Spinal cord (tissue), 10 donors: Measurements from ENCODE around the gene CFAP221. TPM values are rescaled to one million over a fixed set of nuclear protein-coding genes. Genes with fewer than 3 reads are reported as not detected.
A peak's percentile ranks its signal among the peaks of the same experiment; 100 is the strongest.

Experiments
- DNase-seq, 6 donors: peaks; one replicate each; pipeline versions ENCODE4 v3.0.0 to v3.0.0-alpha.2; 2013 to 2015; ENCODE audit warnings: low spot score in 6 of 6, low read depth in 4 of 6
- H3K27ac ChIP-seq: one replicate; pipeline ENCODE4 v1.5.1; 2013; ENCODE audit warnings: low read depth, low read length, control low read depth
- H3K27me3 ChIP-seq: one replicate; pipeline ENCODE4 v1.6.1; 2013; ENCODE audit warnings: low read length; ENCODE audit not compliant: control insufficient read depth, insufficient read depth
- H3K36me3 ChIP-seq: one replicate; pipeline ENCODE4 v1.6.1; 2013; ENCODE audit warnings: low read length; ENCODE audit not compliant: control insufficient read depth, insufficient read depth
- H3K4me1 ChIP-seq: one replicate; pipeline ENCODE4 v1.6.1; 2013; ENCODE audit warnings: low read length; ENCODE audit not compliant: control insufficient read depth, insufficient read depth
- H3K4me3 ChIP-seq: one replicate; pipeline ENCODE4 v1.5.1; 2013; ENCODE audit warnings: low read depth, low read length, control low read depth
- H3K9me3 ChIP-seq: one replicate; pipeline ENCODE4 v1.6.1; 2013; ENCODE audit warnings: low read length; ENCODE audit not compliant: control insufficient read depth, insufficient read depth
- WGBS: methylation state at CpG from one replicate; pipeline ENCODE4 v1.1.5; 2013; ENCODE audit warnings: missing lambda C conversion rate; ENCODE audit not compliant: insufficient coverage; 5-methylcytosine and 5-hydroxymethylcytosine counted together
- polyA plus RNA-seq, 2 donors: library from polyadenylated mRNA; unstranded; fragments of 120-200 nt; gene quantifications; one replicate each; pipeline ENCODE4 v1.2.1, GENCODE V29; 2013; ENCODE audit not compliant: insufficient read length in 2 of 2
- total RNA-seq, 2 donors: library from RNA; depleted of rRNA in 1 of 2; stranded (reverse); fragments of 120-200 nt in 1 of 2; fragments of >200 nt in 1 of 2; gene quantifications; one replicate each; pipeline versions ENCODE4 v1.2.3 to v1.2.4, GENCODE V29; 2013 to 2014
- donor health status: healthy.

The CFAP221 gene
- total and polyA plus RNA-seq, 4 donors = 12.8 to 20.3 (median 15.7) TPM

GRCh38 chr2:119518401-119519056, 25.7 kb upstream of the CFAP221 start:
- H3K27me3 ChIP-seq = peaks cover 14% of the 10 kb centered on the region
- no peaks in the 10 kb centered on the region for H3K36me3 ChIP-seq
- no peaks in the 10 kb centered on the region for H3K9me3 ChIP-seq
- no peak for DNase-seq
- 90% methylated on average over 8 of the region's 10 CpGs for WGBS
- no peak overlapping the region for H3K4me3 ChIP-seq
- H3K27ac ChIP-seq = no peak overlapping the region
- H3K4me1 ChIP-seq = peaks cover 3% of the 10 kb centered on the region

GRCh38 chr2:119519057-119519408, 25.2 kb upstream of the CFAP221 start:
- Histone ChIP-seq H3K36me3 (no peaks in the 10 kb centered on the region), H3K27ac (no peak overlapping the region), H3K4me1 (peaks cover 7% of the 10 kb centered on the region), H3K9me3 (no peaks in the 10 kb centered on the region), H3K27me3 (peaks cover 19% of the 10 kb centered on the region), H3K4me3 (no peak overlapping the region)
- no peak for DNase-seq
- 100% methylated on average over 8 of the region's 10 CpGs for WGBS

- DNase-seq = peak in 1 of 6 donors; percentile 39
- Histone ChIP-seq H3K4me1 (peaks cover 11% of the 10 kb centered on the region), H3K9me3 (no peaks in the 10 kb centered on the region), H3K27ac (no peak overlapping the region), H3K4me3 (no peak overlapping the region), H3K36me3 (no peaks in the 10 kb centered on the region), H3K27me3 (peaks cover 31% of the 10 kb centered on the region)
- WGBS = 92% methylated on average over 2 of the region's 3 CpGs
Observed at GRCh38 chr2:119520696-119521432, 23.4 kb upstream of the CFAP221 start.

- Histone ChIP-seq H3K9me3 (no peaks in the 10 kb centered on the region), H3K4me3 (no peak overlapping the region), H3K27ac (no peak overlapping the region), H3K4me1 (peaks cover 11% of the 10 kb centered on the region), H3K36me3 (no peaks in the 10 kb centered on the region), H3K27me3 (peaks cover 31% of the 10 kb centered on the region)
- WGBS = 92% methylated on average over 6 of the region's 11 CpGs
- no peak for DNase-seq
Observed at GRCh38 chr2:119521433-119522050, 22.7 kb upstream of the CFAP221 start.

GRCh38 chr2:119522671-119523070, 21.6 kb upstream of the CFAP221 start:
- DNase-seq = no peak
- H3K4me1 ChIP-seq = peaks cover 11% of the 10 kb centered on the region
- no peak overlapping the region for H3K4me3 ChIP-seq
- WGBS = 55% methylated on average over 5 of the region's 6 CpGs
- H3K27me3 ChIP-seq = peaks cover 32% of the 10 kb centered on the region
- H3K27ac ChIP-seq = no peak overlapping the region
- no peaks in the 10 kb centered on the region for H3K9me3 ChIP-seq
- H3K36me3 ChIP-seq = no peaks in the 10 kb centered on the region

- H3K4me3 ChIP-seq = no peak overlapping the region
- H3K27ac ChIP-seq = no peak overlapping the region
- DNase-seq = peak in 1 of 6 donors; percentile 54
- peaks cover 36% of the 10 kb centered on the region for H3K27me3 ChIP-seq
- no peaks in the 10 kb centered on the region for H3K9me3 ChIP-seq
- no peaks in the 10 kb centered on the region for H3K36me3 ChIP-seq
- WGBS = 6% methylated on average over 16 of the region's 21 CpGs
- H3K4me1 ChIP-seq = peaks cover 11% of the 10 kb centered on the region
Observed at GRCh38 chr2:119523383-119523951, 20.8 kb upstream of the CFAP221 start.

GRCh38 chr2:119523952-119524694, 20.1 kb upstream of the CFAP221 start, which contains the start of gene SCTR:
TSS of gene SCTR (minus strand) at chr2:119524483. CDS start at chr2:119524226, 257 bp downstream.
- no peaks in the 10 kb centered on the region for H3K36me3 ChIP-seq
- DNase-seq = peak in 2 of 6 donors; percentile 25 to 52
- peaks cover 36% of the 10 kb centered on the region for H3K27me3 ChIP-seq
- no peaks in the 10 kb centered on the region for H3K9me3 ChIP-seq
- H3K4me1 ChIP-seq = peaks cover 11% of the 10 kb centered on the region
- 4% methylated on average over 74 of the region's 74 CpGs for WGBS
- no peak within 1 kb of the TSS for H3K4me3 ChIP-seq
- no peak within 1 kb of the TSS for H3K27ac ChIP-seq

- Histone ChIP-seq H3K36me3 (no peaks in the 10 kb centered on the region), H3K4me3 (no peak overlapping the region), H3K9me3 (no peaks in the 10 kb centered on the region), H3K27me3 (peaks cover 36% of the 10 kb centered on the region), H3K27ac (no peak overlapping the region), H3K4me1 (peaks cover 11% of the 10 kb centered on the region)
- WGBS = 83% methylated on average over 1 of the region's 4 CpGs
- DNase-seq = no peak
Observed at GRCh38 chr2:119525614-119526013, 18.6 kb upstream of the CFAP221 start.

- no CpG with 5 or more reads among the region's 2 CpGs for WGBS
- H3K9me3 ChIP-seq = peaks cover 2% of the 10 kb centered on the region
- peaks cover 11% of the 10 kb centered on the region for H3K4me1 ChIP-seq
- peaks cover 26% of the 10 kb centered on the region for H3K27me3 ChIP-seq
- H3K4me3 ChIP-seq = no peak overlapping the region
- no peaks in the 10 kb centered on the region for H3K36me3 ChIP-seq
- no peak for DNase-seq
- H3K27ac ChIP-seq = no peak overlapping the region
Observed at GRCh38 chr2:119527999-119528398, 16.2 kb upstream of the CFAP221 start.
